ENCODE results near the gene PCYT1A. TPM values are rescaled to one million over a fixed set of nuclear protein-coding genes. Genes with fewer than 3 reads are reported as not detected.

The PCYT1A gene
- total and polyA plus RNA-seq, 4 donors: 26.7 to 65.0 (median 46.0) TPM

DNA sequence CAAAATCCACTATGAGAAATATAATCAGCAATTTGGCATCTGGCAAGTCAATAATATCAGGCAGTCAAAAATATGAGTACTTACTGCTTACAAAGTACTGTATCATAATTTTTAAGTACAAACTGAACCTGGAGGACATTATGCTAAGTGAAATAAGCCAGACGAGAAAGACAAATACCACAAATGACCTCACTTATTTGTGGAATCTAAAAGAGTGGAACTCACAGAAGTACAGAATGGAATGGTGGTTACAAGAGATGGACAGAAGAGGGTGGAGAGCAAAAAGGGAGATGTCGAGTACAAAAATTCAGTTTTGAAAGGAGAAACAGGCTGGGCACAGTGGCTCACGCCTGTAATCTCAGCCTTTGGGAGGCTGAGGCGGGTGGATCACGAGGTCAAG is 12.4 kb downstream of the PCYT1A start:
- intact Hi-C loops (cut with DNase I): no loop called here

DNA sequence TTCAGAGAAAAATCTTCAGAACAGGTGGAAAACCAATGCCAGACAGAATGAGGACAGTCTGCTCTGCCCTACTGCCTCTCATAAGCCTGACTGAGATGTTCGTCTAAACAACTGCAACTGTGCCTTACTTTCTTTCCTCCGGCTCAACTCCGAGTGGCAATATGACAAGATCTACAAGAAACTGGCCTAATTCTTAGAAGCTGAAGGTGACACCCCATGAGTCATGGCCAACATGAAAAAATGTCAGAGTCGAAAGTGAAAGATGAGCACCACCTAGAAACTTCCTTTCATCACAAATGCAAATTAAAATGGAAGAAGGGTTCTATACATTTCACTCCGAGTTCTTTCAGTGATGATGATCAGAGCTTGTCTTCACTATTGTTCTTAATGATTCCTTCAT is 12.9 kb downstream of the PCYT1A start:
- no peak for DNase-seq
- intact Hi-C loops (cut with DNase I): no loop called here
- Histone ChIP-seq H3K27me3 (ENCODE audit: control insufficient read depth in 1 of 2, insufficient read depth in 2 of 2, low read length in 1 of 2) (no peaks in the 10 kb centered on the region), H3K9me3 (ENCODE audit: control insufficient read depth, low read length) (no peaks in the 10 kb centered on the region), H3K36me3 (ENCODE audit: control insufficient read depth in 1 of 2, insufficient read depth in 2 of 2, low read length in 1 of 2) (peaks cover 0 to 3% of the 10 kb centered on the region in 2 donors), H3K27ac (ENCODE audit: low read depth in 1 of 2, low read length in 2 of 2) (no peak overlapping the region), H3K4me1 (ENCODE audit: control insufficient read depth in 1 of 2, insufficient read depth in 2 of 2, low read length in 2 of 2) (no peaks in the 10 kb centered on the region), H3K4me3 (ENCODE audit: low read length in 2 of 2) (no peak overlapping the region)
- no peak for ATAC-seq (ENCODE audit: low FRiP score)
- WGBS, 2 donors: 90 to 93% methylated on average over 5 of the region's 5 CpGs

More for the DNA sequence above, 12.4 kb downstream of the PCYT1A start:
- no peak for DNase-seq
- H3K9me3 ChIP-seq (ENCODE audit: control insufficient read depth, low read length): no peaks in the 10 kb centered on the region
- ATAC-seq (ENCODE audit: low FRiP score): no peak
- peaks cover 0 to 3% of the 10 kb centered on the region in 2 donors for H3K36me3 ChIP-seq (ENCODE audit: control insufficient read depth in 1 of 2, insufficient read depth in 2 of 2, low read length in 1 of 2)
- no peak overlapping the region for H3K27ac ChIP-seq (ENCODE audit: low read depth in 1 of 2, low read length in 2 of 2)
- H3K4me1 ChIP-seq (ENCODE audit: control insufficient read depth in 1 of 2, insufficient read depth in 2 of 2, low read length in 2 of 2): peaks cover 1 to 2% of the 10 kb centered on the region in 2 donors
- no peak overlapping the region for H3K4me3 ChIP-seq (ENCODE audit: low read length in 2 of 2)
- H3K27me3 ChIP-seq (ENCODE audit: control insufficient read depth in 1 of 2, insufficient read depth in 2 of 2, low read length in 1 of 2): no peaks in the 10 kb centered on the region
- WGBS, 2 donors: 90 to 92% methylated on average over 5 of the region's 5 CpGs

DNA sequence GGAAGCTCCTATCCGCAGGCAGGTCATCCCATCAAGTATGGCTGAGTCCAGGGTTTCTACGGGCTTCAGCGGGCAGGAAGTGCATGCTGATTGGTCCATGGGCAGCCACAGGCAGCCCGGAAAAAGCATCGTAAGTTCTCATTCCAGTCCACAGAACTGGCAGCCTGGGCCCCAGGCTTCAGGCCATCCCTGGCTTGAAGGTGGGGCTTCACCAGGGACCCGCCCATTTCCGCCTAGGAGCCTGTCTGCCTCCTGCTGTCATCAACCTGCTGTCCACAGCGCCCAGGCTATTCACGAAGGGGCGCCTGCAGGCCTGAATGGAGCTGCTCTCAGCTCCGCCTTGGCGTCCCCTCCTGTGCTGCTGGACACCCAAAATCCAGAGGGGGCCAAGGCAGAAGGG is 13.9 kb downstream of the PCYT1A start:
- Histone ChIP-seq H3K4me3 (ENCODE audit: low read length in 2 of 2) (no peak overlapping the region), H3K27me3 (ENCODE audit: control insufficient read depth in 1 of 2, insufficient read depth in 2 of 2, low read length in 1 of 2) (no peaks in the 10 kb centered on the region), H3K27ac (ENCODE audit: low read depth in 1 of 2, low read length in 2 of 2) (no peak overlapping the region), H3K9me3 (ENCODE audit: control insufficient read depth, low read length) (no peaks in the 10 kb centered on the region), H3K36me3 (ENCODE audit: control insufficient read depth in 1 of 2, insufficient read depth in 2 of 2, low read length in 1 of 2) (peaks cover 0 to 3% of the 10 kb centered on the region in 2 donors), H3K4me1 (ENCODE audit: control insufficient read depth in 1 of 2, insufficient read depth in 2 of 2, low read length in 2 of 2) (no peaks in the 10 kb centered on the region)
- intact Hi-C loops (cut with DNase I): no loop called here
- DNase-seq (no peak), ATAC-seq (ENCODE audit: low FRiP score) (no peak)
- 96 to 98% methylated on average over 12 of the region's 12 CpGs for WGBS, 2 donors

DNA sequence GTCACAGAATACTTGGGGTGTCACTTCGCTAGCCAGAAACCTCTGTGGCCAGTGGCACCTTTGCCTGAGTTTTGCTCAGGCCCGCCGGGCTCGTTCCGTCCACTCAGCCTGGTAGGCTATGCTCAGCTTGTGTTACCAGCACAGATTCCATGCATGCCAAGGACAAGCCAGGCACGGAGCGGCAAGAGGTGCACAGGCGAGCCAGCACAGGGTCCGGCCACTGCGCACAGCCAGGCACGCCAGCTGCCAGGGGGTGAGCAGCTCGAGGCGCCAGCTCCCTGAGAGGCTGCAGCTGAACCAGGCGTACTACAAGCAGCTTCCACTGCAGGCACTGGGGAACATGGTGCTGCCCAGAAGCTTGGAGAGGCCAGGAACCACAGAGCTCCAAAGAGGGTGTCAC is 14.7 kb downstream of the PCYT1A start:
- no peaks in the 10 kb centered on the region for H3K27me3 ChIP-seq (ENCODE audit: control insufficient read depth in 1 of 2, insufficient read depth in 2 of 2, low read length in 1 of 2)
- WGBS, 2 donors: 96 to 97% methylated on average over 14 of the region's 14 CpGs
- no peak overlapping the region for H3K27ac ChIP-seq (ENCODE audit: low read depth in 1 of 2, low read length in 2 of 2)
- H3K9me3 ChIP-seq (ENCODE audit: control insufficient read depth, low read length): no peaks in the 10 kb centered on the region
- intact Hi-C loops (cut with DNase I): no loop called here
- no peak overlapping the region for H3K4me3 ChIP-seq (ENCODE audit: low read length in 2 of 2)
- peak; percentile 38 for ATAC-seq (ENCODE audit: low FRiP score)
- DNase-seq: no peak
- H3K4me1 ChIP-seq (ENCODE audit: control insufficient read depth in 1 of 2, insufficient read depth in 2 of 2, low read length in 2 of 2): no peaks in the 10 kb centered on the region
- peaks cover 0 to 3% of the 10 kb centered on the region in 2 donors for H3K36me3 ChIP-seq (ENCODE audit: control insufficient read depth in 1 of 2, insufficient read depth in 2 of 2, low read length in 1 of 2)

DNA sequence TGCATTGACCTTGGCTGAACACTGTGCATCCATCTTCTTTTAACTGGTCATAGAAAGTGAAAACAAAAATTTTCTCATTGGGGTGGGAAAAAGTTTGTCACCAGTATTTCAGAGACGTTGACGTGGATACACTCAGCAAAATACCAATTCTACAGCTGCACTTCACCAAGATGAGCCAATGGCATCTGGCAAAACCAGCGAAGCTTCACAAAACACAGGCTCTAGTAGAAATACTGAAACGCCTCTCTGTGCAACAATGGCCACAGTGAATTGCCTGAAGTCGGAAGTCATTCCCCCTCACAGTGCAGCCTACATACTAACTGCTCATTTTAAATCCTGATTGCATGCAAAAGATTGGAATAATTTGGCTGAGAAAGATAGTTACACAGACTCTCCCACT is 17.0 kb downstream of the PCYT1A start:
- Histone ChIP-seq H3K27ac (ENCODE audit: low read depth in 1 of 2, low read length in 2 of 2) (no peak overlapping the region), H3K4me3 (ENCODE audit: low read length in 2 of 2) (no peak overlapping the region), H3K9me3 (ENCODE audit: control insufficient read depth, low read length) (no peaks in the 10 kb centered on the region), H3K36me3 (ENCODE audit: control insufficient read depth in 1 of 2, insufficient read depth in 2 of 2, low read length in 1 of 2) (peaks cover 0 to 7% of the 10 kb centered on the region in 2 donors), H3K27me3 (ENCODE audit: control insufficient read depth in 1 of 2, insufficient read depth in 2 of 2, low read length in 1 of 2) (no peaks in the 10 kb centered on the region), H3K4me1 (ENCODE audit: control insufficient read depth in 1 of 2, insufficient read depth in 2 of 2, low read length in 2 of 2) (no peaks in the 10 kb centered on the region)
- intact Hi-C loops (cut with DNase I): no loop called here
- DNase-seq (no peak), ATAC-seq (ENCODE audit: low FRiP score) (no peak)
- WGBS, 2 donors: 92 to 94% methylated on average over 5 of the region's 5 CpGs

DNA sequence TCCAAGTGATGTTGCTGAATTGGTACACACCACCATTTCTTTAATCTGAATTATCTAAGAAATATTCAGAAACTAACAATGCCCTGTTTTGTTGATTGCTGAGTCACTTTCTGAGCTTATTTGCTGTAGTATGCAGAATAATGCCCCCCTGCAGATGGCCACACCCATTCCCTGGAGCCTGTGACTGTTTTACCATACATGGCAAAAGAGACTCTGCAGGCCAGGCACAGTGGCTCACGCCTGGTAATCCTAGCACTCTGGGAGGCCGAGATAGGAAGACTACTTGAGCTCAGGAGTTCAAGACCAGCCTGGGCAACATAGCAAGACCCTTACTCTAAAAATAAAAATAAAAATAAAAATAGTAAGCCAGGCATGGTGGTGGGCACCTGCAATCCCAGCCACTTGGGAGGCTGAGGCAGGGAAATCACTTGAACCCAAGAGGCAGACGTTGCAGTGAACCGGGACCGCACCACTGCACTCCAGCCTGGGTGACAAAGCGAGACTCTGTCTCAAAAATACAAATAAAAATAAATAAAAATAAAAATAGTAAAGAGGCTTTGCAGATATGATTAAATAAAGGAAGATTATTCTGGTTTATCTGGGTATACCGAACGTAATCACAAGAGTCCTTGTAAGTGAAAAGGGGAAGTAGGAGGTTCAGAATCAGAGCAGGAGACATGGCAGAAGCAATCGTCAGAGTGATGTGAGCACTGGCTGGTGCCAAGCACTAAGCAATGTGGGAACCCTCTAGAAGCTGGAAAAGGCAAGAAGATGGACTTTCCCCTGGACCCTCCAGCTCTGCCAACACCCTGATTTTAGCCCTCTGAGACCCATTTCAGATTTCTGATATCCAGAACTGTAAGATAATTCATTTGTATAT is 19.0 kb downstream of the PCYT1A start:
- peaks cover 0 to 9% of the 10 kb centered on the region in 2 donors for H3K36me3 ChIP-seq (ENCODE audit: control insufficient read depth in 1 of 2, insufficient read depth in 2 of 2, low read length in 1 of 2)
- ATAC-seq (ENCODE audit: low FRiP score): no peak
- intact Hi-C loops (cut with DNase I): no loop called here

DNA sequence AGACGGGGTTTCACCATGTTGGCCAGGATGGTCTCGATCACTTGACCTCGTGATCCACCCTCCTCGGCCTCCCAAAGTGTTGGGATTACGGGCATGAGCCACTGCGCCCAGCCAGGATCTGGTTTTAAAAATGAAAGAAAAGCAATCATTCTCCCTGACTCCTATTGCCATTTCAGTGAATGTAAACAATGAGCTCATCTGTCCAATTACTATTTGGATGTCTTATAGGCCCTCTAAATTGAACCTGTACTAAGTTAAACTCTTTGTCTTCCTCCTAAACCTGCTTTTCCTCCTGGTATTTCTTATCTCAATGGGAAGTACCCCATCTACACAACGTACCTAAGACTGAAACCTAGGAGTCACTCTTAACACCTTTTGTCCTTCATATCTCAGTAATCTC is 23.7 kb downstream of the PCYT1A start:
- ATAC-seq (ENCODE audit: low FRiP score): no peak
- H3K36me3 ChIP-seq (ENCODE audit: control insufficient read depth in 1 of 2, insufficient read depth in 2 of 2, low read length in 1 of 2): peaks cover 0 to 7% of the 10 kb centered on the region in 2 donors
- no peaks in the 10 kb centered on the region for H3K9me3 ChIP-seq (ENCODE audit: control insufficient read depth, low read length)
- no peak overlapping the region for H3K27ac ChIP-seq (ENCODE audit: low read depth in 1 of 2, low read length in 2 of 2)
- H3K4me1 ChIP-seq (ENCODE audit: control insufficient read depth in 1 of 2, insufficient read depth in 2 of 2, low read length in 2 of 2): no peaks in the 10 kb centered on the region
- DNase-seq: no peak
- no peaks in the 10 kb centered on the region for H3K27me3 ChIP-seq (ENCODE audit: control insufficient read depth in 1 of 2, insufficient read depth in 2 of 2, low read length in 1 of 2)
- intact Hi-C loops (cut with DNase I): no loop called here
- no peak overlapping the region for H3K4me3 ChIP-seq (ENCODE audit: low read length in 2 of 2)
- WGBS, 2 donors: 93% methylated on average over 7 of the region's 7 CpGs

More for the DNA sequence above, 19.0 kb downstream of the PCYT1A start:
- WGBS, 2 donors: 74 to 83% methylated on average over 9 of the region's 9 CpGs
- H3K27me3 ChIP-seq (ENCODE audit: control insufficient read depth in 1 of 2, insufficient read depth in 2 of 2, low read length in 1 of 2): no peaks in the 10 kb centered on the region
- no peak overlapping the region for H3K4me3 ChIP-seq (ENCODE audit: low read length in 2 of 2)
- no peak for DNase-seq
- H3K4me1 ChIP-seq (ENCODE audit: control insufficient read depth in 1 of 2, insufficient read depth in 2 of 2, low read length in 2 of 2): no peaks in the 10 kb centered on the region
- no peak overlapping the region for H3K27ac ChIP-seq (ENCODE audit: low read depth in 1 of 2, low read length in 2 of 2)
- no peaks in the 10 kb centered on the region for H3K9me3 ChIP-seq (ENCODE audit: control insufficient read depth, low read length)

DNA sequence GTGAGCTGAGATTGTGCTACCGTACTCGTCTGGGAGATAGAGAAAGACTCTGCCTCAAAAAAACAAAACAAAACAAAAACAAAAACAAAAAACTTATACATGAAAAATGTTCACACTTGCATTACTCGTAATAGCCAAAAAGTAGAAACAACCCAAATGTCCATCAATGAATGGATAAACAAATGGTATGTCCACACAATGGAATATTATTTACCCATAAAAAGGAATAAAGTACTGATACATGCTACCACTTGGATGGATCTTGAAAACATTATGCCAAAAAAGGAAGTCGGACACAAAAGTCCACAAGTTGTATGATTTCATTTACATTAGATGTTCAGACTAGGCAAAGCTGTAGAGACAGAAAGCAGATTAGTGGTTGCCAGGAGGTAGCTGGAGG is 26.7 kb downstream of the PCYT1A start:
- Histone ChIP-seq H3K4me1 (ENCODE audit: control insufficient read depth in 1 of 2, insufficient read depth in 2 of 2, low read length in 2 of 2) (no peaks in the 10 kb centered on the region), H3K27me3 (ENCODE audit: control insufficient read depth in 1 of 2, insufficient read depth in 2 of 2, low read length in 1 of 2) (no peaks in the 10 kb centered on the region), H3K27ac (ENCODE audit: low read depth in 1 of 2, low read length in 2 of 2) (no peak overlapping the region), H3K9me3 (ENCODE audit: control insufficient read depth, low read length) (no peaks in the 10 kb centered on the region), H3K36me3 (ENCODE audit: control insufficient read depth in 1 of 2, insufficient read depth in 2 of 2, low read length in 1 of 2) (peaks cover 2 to 5% of the 10 kb centered on the region in 2 donors), H3K4me3 (ENCODE audit: low read length in 2 of 2) (no peak overlapping the region)
- ATAC-seq (ENCODE audit: low FRiP score) (no peak), DNase-seq (no peak)
- 96 to 98% methylated on average over 4 of the region's 4 CpGs for WGBS, 2 donors
- intact Hi-C loops (cut with DNase I): no loop called here

GRCh38 chr3:196255776-196256175 is 31.8 kb downstream of the PCYT1A start:
- DNase-seq: no peak
- Histone ChIP-seq H3K4me1 (ENCODE audit: control insufficient read depth in 1 of 2, insufficient read depth in 2 of 2, low read length in 2 of 2) (no peaks in the 10 kb centered on the region), H3K27ac (ENCODE audit: low read depth in 1 of 2, low read length in 2 of 2) (no peak overlapping the region), H3K4me3 (ENCODE audit: low read length in 2 of 2) (no peak overlapping the region), H3K9me3 (ENCODE audit: control insufficient read depth, low read length) (no peaks in the 10 kb centered on the region), H3K27me3 (ENCODE audit: control insufficient read depth in 1 of 2, insufficient read depth in 2 of 2, low read length in 1 of 2) (no peaks in the 10 kb centered on the region), H3K36me3 (ENCODE audit: control insufficient read depth in 1 of 2, insufficient read depth in 2 of 2, low read length in 1 of 2) (peaks cover 0 to 5% of the 10 kb centered on the region in 2 donors)
- ATAC-seq (ENCODE audit: low FRiP score): no peak
- intact Hi-C loops (cut with DNase I): loop anchor here (10.0 kb wide), 2 partner anchors 269 to 429 kb away; no protein-coding TSS in a partner anchor
- WGBS, 2 donors: 76 to 81% methylated on average over 1 of the region's 1 CpG

Data from aorta (tissue), 5 donors.